HEK293 (cell line): ENCODE measurements around the gene UBXN10.

Experiments
- CTCF ChIA-PET: fragments of 350-600 bp; formaldehyde crosslinking; extraction: SDS; loops from one replicate; lab custom pipeline; 2021; ENCODE audit warnings: antibody characterized with exemption; lab: Yijun Ruan, JAX
- POLR2A ChIA-PET: fragments of 300-600 bp; formaldehyde crosslinking; extraction: SDS; loops from one replicate; lab custom pipeline; 2020; ENCODE audit warnings: antibody characterized with exemption, inconsistent platforms; lab: Yijun Ruan, JAX
- H3K27ac ChIP-seq: fragments of 200-500 bp; sonication (Bioruptor generic); 2 replicates; pipeline ENCODE4 v1.5.1; 2014; ENCODE audit warnings: low read depth, low read length, control low read depth, inconsistent platforms; ENCODE audit errors: extremely low read depth
- H3K36me3 ChIP-seq, 2 experiments: fragments of 200-500 bp in 1 of 2; sonication (Bioruptor generic) in 1 of 2; 1 replicate in 1 of 2; 2 replicates in 1 of 2; pipeline ENCODE4 v1.5.1; 2014 to 2017; ENCODE audit warnings: inconsistent platforms in 2 of 2, low read length in 2 of 2; ENCODE audit not compliant: control insufficient read depth in 2 of 2, insufficient read depth in 1 of 2
- H3K4me1 ChIP-seq: fragments of 200-500 bp; sonication (Bioruptor generic); 2 replicates; pipeline ENCODE4 v1.5.1; 2014; ENCODE audit warnings: mild to moderate bottlenecking, low read length, inconsistent platforms; ENCODE audit not compliant: control insufficient read depth, insufficient read depth
- H3K4me3 ChIP-seq: 2 replicates; pipeline ENCODE4 v1.5.1; 2011; ENCODE audit warnings: low read depth, mild to moderate bottlenecking, control low read depth, low read length, moderate library complexity
- H3K9me3 ChIP-seq: fragments of 200-500 bp; sonication (Bioruptor generic); 2 replicates; pipeline ENCODE4 v1.5.1; 2014; ENCODE audit warnings: low read depth, low read length, inconsistent platforms; ENCODE audit not compliant: control insufficient read depth, insufficient read depth
- KLF1 ChIP-seq: fragments of 450-650 bp; formaldehyde crosslinking; IDR thresholded peaks from 2 replicates; pipeline ENCODE4 v1.5.1; 2016; ENCODE audit warnings: missing biosample characterization, missing genetic modification characterization
- ZBTB21 ChIP-seq: fragments of 450-650 bp; formaldehyde crosslinking; IDR thresholded peaks from 2 replicates; pipeline ENCODE4 v1.5.1; 2017; ENCODE audit warnings: missing biosample characterization, missing genetic modification characterization
- ZNF169 ChIP-seq: fragments of 450-650 bp; formaldehyde crosslinking; IDR thresholded peaks from 2 replicates; pipeline ENCODE4 v1.5.1; 2016; ENCODE audit warnings: missing biosample characterization, missing genetic modification characterization
- ZNF324 ChIP-seq: fragments of 450-650 bp; formaldehyde crosslinking; IDR thresholded peaks from 2 replicates; pipeline ENCODE4 v1.5.1; 2016; ENCODE audit warnings: missing biosample characterization, missing genetic modification characterization
- TF ChIP-seq, protein P1 (sequence below): fragments of 450-650 bp; formaldehyde crosslinking; IDR thresholded peaks from 2 replicates; pipeline ENCODE4 v1.5.1; 2016; ENCODE audit warnings: missing biosample characterization, missing genetic modification characterization
- TF ChIP-seq, protein P2 (sequence below): fragments of 450-650 bp; formaldehyde crosslinking; IDR thresholded peaks from 2 replicates; pipeline ENCODE4 v1.5.1; 2016; ENCODE audit warnings: missing biosample characterization, missing genetic modification characterization, borderline replicate concordance
- TF ChIP-seq, protein P3 (sequence below): fragments of 450-650 bp; formaldehyde crosslinking; IDR thresholded peaks from 2 replicates; pipeline ENCODE4 v1.5.1; 2016; ENCODE audit warnings: missing biosample characterization, missing genetic modification characterization
- TF ChIP-seq, protein P4 (sequence below): fragments of 450-650 bp; formaldehyde crosslinking; conservative IDR thresholded peaks from 2 replicates; pipeline ENCODE4 v1.5.1; 2016; ENCODE audit warnings: low read depth, missing biosample characterization, missing genetic modification characterization
- TF ChIP-seq, protein P5 (sequence below): fragments of 450-650 bp; formaldehyde crosslinking; IDR thresholded peaks from 2 replicates; pipeline ENCODE4 v1.5.1; 2016; ENCODE audit warnings: missing biosample characterization, missing genetic modification characterization

UBXN10 gene

GRCh38 chr1:20183035-20183434 lies 2.9 kb upstream of the UBXN10 start:
- ChIA-PET POLR2A (no interaction called here), CTCF (interaction anchor here (0.6 to 5.8 kb wide), 3 partner anchors 12 to 208 kb away, joined by 3 to 37 read pairs (median 4); no protein-coding TSS in a partner anchor)
- Histone ChIP-seq H3K4me1 (no peaks in the 10 kb centered on the region), H3K36me3 (no peaks in the 10 kb centered on the region), H3K4me3 (no peak overlapping the region), H3K27ac (no peak overlapping the region), H3K9me3 (no peaks in the 10 kb centered on the region)
- TF ChIP-seq, protein P1, sequence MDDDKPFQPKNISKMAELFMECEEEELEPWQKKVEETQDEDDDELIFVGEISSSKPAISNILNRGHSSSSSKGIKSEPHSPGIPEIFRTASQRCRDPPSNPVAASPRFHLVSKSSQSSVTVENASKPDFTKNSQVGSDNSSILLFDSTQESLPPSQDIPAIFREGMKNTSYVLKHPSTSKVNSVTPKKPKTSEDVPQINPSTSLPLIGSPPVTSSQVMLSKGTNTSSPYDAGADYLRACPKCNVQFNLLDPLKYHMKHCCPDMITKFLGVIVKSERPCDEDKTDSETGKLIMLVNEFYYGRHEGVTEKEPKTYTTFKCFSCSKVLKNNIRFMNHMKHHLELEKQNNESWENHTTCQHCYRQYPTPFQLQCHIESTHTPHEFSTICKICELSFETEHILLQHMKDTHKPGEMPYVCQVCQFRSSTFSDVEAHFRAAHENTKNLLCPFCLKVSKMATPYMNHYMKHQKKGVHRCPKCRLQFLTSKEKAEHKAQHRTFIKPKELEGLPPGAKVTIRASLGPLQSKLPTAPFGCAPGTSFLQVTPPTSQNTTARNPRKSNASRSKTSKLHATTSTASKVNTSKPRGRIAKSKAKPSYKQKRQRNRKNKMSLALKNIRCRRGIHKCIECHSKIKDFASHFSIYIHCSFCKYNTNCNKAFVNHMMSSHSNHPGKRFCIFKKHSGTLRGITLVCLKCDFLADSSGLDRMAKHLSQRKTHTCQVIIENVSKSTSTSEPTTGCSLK (tag by site-specific recombination): no peak
- TF ChIP-seq ZNF169 (tag by site-specific recombination) (no peak), KLF1 (tag by site-specific recombination) (no peak), ZNF324 (tag by site-specific recombination) (no peak)
- TF ChIP-seq, protein P2, sequence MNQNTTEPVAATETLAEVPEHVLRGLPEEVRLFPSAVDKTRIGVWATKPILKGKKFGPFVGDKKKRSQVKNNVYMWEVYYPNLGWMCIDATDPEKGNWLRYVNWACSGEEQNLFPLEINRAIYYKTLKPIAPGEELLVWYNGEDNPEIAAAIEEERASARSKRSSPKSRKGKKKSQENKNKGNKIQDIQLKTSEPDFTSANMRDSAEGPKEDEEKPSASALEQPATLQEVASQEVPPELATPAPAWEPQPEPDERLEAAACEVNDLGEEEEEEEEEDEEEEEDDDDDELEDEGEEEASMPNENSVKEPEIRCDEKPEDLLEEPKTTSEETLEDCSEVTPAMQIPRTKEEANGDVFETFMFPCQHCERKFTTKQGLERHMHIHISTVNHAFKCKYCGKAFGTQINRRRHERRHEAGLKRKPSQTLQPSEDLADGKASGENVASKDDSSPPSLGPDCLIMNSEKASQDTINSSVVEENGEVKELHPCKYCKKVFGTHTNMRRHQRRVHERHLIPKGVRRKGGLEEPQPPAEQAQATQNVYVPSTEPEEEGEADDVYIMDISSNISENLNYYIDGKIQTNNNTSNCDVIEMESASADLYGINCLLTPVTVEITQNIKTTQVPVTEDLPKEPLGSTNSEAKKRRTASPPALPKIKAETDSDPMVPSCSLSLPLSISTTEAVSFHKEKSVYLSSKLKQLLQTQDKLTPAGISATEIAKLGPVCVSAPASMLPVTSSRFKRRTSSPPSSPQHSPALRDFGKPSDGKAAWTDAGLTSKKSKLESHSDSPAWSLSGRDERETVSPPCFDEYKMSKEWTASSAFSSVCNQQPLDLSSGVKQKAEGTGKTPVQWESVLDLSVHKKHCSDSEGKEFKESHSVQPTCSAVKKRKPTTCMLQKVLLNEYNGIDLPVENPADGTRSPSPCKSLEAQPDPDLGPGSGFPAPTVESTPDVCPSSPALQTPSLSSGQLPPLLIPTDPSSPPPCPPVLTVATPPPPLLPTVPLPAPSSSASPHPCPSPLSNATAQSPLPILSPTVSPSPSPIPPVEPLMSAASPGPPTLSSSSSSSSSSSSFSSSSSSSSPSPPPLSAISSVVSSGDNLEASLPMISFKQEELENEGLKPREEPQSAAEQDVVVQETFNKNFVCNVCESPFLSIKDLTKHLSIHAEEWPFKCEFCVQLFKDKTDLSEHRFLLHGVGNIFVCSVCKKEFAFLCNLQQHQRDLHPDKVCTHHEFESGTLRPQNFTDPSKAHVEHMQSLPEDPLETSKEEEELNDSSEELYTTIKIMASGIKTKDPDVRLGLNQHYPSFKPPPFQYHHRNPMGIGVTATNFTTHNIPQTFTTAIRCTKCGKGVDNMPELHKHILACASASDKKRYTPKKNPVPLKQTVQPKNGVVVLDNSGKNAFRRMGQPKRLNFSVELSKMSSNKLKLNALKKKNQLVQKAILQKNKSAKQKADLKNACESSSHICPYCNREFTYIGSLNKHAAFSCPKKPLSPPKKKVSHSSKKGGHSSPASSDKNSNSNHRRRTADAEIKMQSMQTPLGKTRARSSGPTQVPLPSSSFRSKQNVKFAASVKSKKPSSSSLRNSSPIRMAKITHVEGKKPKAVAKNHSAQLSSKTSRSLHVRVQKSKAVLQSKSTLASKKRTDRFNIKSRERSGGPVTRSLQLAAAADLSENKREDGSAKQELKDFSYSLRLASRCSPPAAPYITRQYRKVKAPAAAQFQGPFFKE: no peak

DNA sequence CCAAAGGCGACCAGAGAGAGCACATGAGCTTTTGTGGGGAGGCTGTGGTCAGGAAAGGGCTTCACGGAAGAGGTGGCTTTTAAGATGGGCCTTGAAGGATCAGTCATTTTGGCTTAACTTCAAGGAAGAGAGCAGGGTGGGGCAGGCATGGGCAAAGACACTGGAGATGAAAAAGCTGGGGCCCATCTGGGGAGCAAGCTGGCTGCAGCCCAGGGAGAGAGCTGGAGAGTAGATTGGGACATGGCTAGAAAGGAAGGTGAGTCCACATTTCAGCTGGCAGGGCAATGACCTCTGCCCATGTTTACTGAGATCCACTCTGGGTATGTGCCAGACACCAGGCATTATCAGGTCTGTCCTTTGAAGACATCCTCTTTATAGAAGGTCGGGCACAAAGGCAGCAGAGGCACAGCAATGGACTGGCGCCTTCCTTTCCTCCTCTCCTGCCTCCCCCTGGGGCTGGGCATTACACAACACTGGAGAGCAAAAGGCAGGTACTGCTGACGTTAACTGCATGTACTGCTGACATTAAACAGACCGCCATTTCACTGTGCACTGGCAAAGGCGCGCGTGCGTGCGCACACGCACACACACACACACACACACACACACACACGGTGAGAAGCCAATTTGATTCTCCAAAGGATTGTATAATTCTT lies 2.2 kb upstream of the UBXN10 start:
- Histone ChIP-seq H3K4me1 (no peaks in the 10 kb centered on the region), H3K4me3 (no peak overlapping the region), H3K9me3 (no peaks in the 10 kb centered on the region), H3K27ac (no peak overlapping the region), H3K36me3 (no peaks in the 10 kb centered on the region)
- POLR2A ChIA-PET: no interaction called here
- CTCF ChIA-PET: interaction anchor here (0.7 to 5.8 kb wide), 2 partner anchors 11 to 29 kb away, joined by 4 to 37 read pairs; no protein-coding TSS in a partner anchor
- TF ChIP-seq, protein P3, sequence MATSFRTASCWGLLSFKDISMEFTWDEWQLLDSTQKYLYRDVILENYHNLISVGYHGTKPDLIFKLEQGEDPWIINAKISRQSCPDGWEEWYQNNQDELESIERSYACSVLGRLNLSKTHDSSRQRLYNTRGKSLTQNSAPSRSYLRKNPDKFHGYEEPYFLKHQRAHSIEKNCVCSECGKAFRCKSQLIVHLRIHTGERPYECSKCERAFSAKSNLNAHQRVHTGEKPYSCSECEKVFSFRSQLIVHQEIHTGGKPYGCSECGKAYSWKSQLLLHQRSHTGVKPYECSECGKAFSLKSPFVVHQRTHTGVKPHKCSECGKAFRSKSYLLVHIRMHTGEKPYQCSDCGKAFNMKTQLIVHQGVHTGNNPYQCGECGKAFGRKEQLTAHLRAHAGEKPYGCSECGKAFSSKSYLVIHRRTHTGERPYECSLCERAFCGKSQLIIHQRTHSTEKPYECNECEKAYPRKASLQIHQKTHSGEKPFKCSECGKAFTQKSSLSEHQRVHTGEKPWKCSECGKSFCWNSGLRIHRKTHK (tag by site-specific recombination): no peak
- TF ChIP-seq, protein P4, sequence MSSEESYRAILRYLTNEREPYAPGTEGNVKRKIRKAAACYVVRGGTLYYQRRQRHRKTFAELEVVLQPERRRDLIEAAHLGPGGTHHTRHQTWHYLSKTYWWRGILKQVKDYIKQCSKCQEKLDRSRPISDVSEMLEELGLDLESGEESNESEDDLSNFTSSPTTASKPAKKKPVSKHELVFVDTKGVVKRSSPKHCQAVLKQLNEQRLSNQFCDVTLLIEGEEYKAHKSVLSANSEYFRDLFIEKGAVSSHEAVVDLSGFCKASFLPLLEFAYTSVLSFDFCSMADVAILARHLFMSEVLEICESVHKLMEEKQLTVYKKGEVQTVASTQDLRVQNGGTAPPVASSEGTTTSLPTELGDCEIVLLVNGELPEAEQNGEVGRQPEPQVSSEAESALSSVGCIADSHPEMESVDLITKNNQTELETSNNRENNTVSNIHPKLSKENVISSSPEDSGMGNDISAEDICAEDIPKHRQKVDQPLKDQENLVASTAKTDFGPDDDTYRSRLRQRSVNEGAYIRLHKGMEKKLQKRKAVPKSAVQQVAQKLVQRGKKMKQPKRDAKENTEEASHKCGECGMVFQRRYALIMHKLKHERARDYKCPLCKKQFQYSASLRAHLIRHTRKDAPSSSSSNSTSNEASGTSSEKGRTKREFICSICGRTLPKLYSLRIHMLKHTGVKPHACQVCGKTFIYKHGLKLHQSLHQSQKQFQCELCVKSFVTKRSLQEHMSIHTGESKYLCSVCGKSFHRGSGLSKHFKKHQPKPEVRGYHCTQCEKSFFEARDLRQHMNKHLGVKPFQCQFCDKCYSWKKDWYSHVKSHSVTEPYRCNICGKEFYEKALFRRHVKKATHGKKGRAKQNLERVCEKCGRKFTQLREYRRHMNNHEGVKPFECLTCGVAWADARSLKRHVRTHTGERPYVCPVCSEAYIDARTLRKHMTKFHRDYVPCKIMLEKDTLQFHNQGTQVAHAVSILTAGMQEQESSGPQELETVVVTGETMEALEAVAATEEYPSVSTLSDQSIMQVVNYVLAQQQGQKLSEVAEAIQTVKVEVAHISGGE (tag by site-specific recombination): no peak
- TF ChIP-seq, protein P5, sequence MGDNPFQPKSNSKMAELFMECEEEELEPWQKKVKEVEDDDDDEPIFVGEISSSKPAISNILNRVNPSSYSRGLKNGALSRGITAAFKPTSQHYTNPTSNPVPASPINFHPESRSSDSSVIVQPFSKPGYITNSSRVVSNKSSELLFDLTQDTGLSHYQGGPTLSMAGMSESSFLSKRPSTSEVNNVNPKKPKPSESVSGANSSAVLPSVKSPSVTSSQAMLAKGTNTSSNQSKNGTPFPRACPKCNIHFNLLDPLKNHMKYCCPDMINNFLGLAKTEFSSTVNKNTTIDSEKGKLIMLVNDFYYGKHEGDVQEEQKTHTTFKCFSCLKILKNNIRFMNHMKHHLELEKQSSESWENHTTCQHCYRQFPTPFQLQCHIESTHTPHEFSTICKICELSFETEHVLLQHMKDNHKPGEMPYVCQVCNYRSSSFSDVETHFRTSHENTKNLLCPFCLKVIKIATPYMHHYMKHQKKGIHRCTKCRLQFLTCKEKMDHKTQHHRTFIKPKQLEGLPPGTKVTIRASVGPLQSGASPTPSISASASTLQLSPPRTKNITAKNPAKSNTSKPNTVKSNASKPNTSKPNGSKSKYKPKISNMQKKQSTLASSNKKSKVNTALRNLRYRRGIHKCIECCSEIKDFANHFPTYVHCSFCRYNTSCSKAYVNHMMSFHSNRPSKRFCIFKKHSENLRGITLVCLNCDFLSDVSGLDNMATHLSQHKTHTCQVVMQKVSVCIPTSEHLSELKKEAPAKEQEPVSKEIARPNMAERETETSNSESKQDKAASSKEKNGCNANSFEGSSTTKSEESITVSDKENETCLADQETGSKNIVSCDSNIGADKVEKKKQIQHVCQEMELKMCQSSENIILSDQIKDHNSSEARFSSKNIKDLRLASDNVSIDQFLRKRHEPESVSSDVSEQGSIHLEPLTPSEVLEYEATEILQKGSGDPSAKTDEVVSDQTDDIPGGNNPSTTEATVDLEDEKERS: no peak
- TF ChIP-seq, protein P2: no peak
- TF ChIP-seq ZBTB21: no peak
